ENCODE data around the gene FTL. TPM values are rescaled to one million over a fixed set of nuclear protein-coding genes. Genes with fewer than 3 reads are reported as not detected.
A peak's percentile ranks its signal among the peaks of the same experiment; 100 is the strongest.

The FTL gene
- total and polyA plus RNA-seq, 3 experiments from 2014 or later = 1,478 to 4,521 (median 1,489) TPM

- Histone ChIP-seq H3K4me1 (ENCODE audit: insufficient read depth, low read length) (peaks cover 30% of the 10 kb centered on the region), H3K36me3 (ENCODE audit: insufficient read depth, low read length) (peaks cover 16% of the 10 kb centered on the region), H3K9me3 (ENCODE audit: low read length) (no peaks in the 10 kb centered on the region), H3K27me3 (ENCODE audit: insufficient read depth, low read length, poor library complexity, severe bottlenecking) (no peaks in the 10 kb centered on the region), H3K4me3 (ENCODE audit: low read length) (no peak overlapping the region), H3K27ac (ENCODE audit: low read depth, low read length) (no peak overlapping the region)
- no peak for DNase-seq
- H3K9me3 Mint-ChIP-seq = no peaks in the 10 kb centered on the region
- peak overlapping the region in 3 of 8 donors; percentile 35 to 46 (median 43) for H3K27ac Mint-ChIP-seq
- H3K4me3 Mint-ChIP-seq = peak overlapping the region in 1 of 7 donors; percentile 77
- ChIA-PET POLR2A (interaction anchor here (0.8 to 1.3 kb wide), 6 partner anchors 11 to 173 kb away, joined by 3 to 6 read pairs (median 4); partner anchors contain the start of genes DHDH, GYS1, NUCB1 and RUVBL2), CTCF (interaction anchor here (1.1 to 5.2 kb wide), 5 partner anchors 8 to 173 kb away, joined by 3 to 40 read pairs (median 16); partner anchors contain the start of genes GYS1 and RUVBL2)
- peaks cover 41 to 56% (median 48%) of the 10 kb centered on the region in 3 donors for H3K4me1 Mint-ChIP-seq
- H3K36me3 Mint-ChIP-seq = peaks cover 5 to 66% (median 7%) of the 10 kb centered on the region in 3 donors
- peaks cover 0 to 8% of the 10 kb centered on the region in 2 donors for H3K27me3 Mint-ChIP-seq
Observed at GRCh38 chr19:48968179-48968661, 3.1 kb downstream of the FTL start.

- Histone ChIP-seq H3K27me3 (ENCODE audit: insufficient read depth, low read length, poor library complexity, severe bottlenecking) (no peaks in the 10 kb centered on the region), H3K9me3 (ENCODE audit: low read length) (no peaks in the 10 kb centered on the region), H3K36me3 (ENCODE audit: insufficient read depth, low read length) (peaks cover 17% of the 10 kb centered on the region), H3K27ac (ENCODE audit: low read depth, low read length) (no peak overlapping the region), H3K4me1 (ENCODE audit: insufficient read depth, low read length) (peaks cover 24% of the 10 kb centered on the region), H3K4me3 (ENCODE audit: low read length) (no peak overlapping the region)
- H3K4me3 Mint-ChIP-seq = no peak overlapping the region
- CTCF ChIA-PET = interaction anchor here (5.2 kb wide), 1 partner anchor 124 kb away, joined by 40 read pairs; no protein-coding TSS in a partner anchor
- no peak overlapping the region for H3K27ac Mint-ChIP-seq
- POLR2A ChIA-PET = no interaction called here
- H3K4me1 Mint-ChIP-seq = peaks cover 36 to 50% (median 43%) of the 10 kb centered on the region in 3 donors
- peaks cover 0 to 8% of the 10 kb centered on the region in 2 donors for H3K27me3 Mint-ChIP-seq
- peaks cover 5 to 69% (median 7%) of the 10 kb centered on the region in 3 donors for H3K36me3 Mint-ChIP-seq
- no peak for DNase-seq
- no peaks in the 10 kb centered on the region for H3K9me3 Mint-ChIP-seq
Observed at GRCh38 chr19:48968813-48969218, 3.7 kb downstream of the FTL start.

DNA sequence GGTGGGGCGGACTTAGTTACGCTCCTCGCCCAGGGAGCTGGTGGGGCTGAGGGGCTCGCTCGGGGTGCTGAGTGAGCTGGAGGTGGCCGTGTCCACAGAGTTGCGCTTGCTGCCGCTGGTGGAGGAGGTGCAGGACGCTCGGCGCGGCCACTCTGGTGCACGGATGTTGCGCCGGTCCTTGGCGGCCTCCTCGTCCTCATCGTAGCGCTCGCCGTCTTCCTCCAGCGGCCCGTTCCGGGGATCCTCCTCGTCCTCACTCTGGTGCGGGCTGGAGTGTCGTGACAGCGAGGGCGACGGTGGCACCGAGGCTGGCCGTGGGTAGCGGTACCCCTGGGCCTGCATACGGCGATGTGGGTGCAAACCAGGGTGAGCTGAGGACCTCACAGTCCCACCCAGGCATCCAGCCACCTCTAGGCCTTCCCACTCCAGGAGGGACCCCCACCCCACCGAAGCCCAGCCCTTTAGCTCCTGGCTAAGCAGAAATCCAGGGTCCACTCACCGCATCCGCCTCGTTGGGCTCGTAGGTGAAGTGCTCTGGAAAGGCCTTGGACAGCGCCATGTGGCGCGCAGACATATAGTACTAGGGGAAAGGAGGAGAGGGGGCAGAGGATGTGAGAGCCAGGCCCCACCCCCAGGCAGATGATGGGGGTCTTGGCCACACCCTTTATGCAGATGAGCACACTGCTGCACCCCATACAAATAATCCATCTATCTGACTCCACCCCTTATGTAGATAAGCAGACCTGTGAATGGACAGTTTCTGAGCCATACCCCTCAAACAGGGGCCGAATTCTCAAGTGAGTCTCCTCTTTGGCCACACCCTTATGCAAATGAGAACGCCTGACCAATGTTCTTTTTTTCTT is 4.4 kb downstream of the FTL start:
- Histone ChIP-seq H3K27ac (ENCODE audit: low read depth, low read length) (no peak overlapping the region), H3K9me3 (ENCODE audit: low read length) (no peaks in the 10 kb centered on the region), H3K4me3 (ENCODE audit: low read length) (no peak overlapping the region), H3K36me3 (ENCODE audit: insufficient read depth, low read length) (peaks cover 20% of the 10 kb centered on the region), H3K27me3 (ENCODE audit: insufficient read depth, low read length, poor library complexity, severe bottlenecking) (no peaks in the 10 kb centered on the region), H3K4me1 (ENCODE audit: insufficient read depth, low read length) (peaks cover 17% of the 10 kb centered on the region)
- Mint-ChIP-seq H3K4me1 (peaks cover 29 to 43% (median 37%) of the 10 kb centered on the region in 3 donors), H3K27ac (peak overlapping the region in 2 of 8 donors; percentile 18 to 24), H3K9me3 (no peaks in the 10 kb centered on the region), H3K27me3 (peaks cover 0 to 8% of the 10 kb centered on the region in 2 donors), H3K4me3 (peak overlapping the region in 2 of 7 donors; percentile 16 to 27), H3K36me3 (peaks cover 5 to 76% (median 7%) of the 10 kb centered on the region in 3 donors)
- CTCF ChIA-PET = interaction anchor here (1.0 to 5.2 kb wide), 12 partner anchors 11 to 323 kb away, joined by 3 to 40 read pairs (median 5); partner anchors contain the start of genes CA11, DHDH, GYS1 and RUVBL2
- POLR2A ChIA-PET = no interaction called here
- no peak for DNase-seq

- POLR2A ChIA-PET = interaction anchor here (0.6 to 1.6 kb wide), 5 partner anchors 10 to 205 kb away, joined by 3 to 9 read pairs (median 4); partner anchors contain the start of gene NUCB1
- H3K4me1 ChIP-seq (ENCODE audit: insufficient read depth, low read length) = peaks cover 14% of the 10 kb centered on the region
- Mint-ChIP-seq H3K27ac (peak overlapping the region in 2 of 8 donors; percentile 24 to 25), H3K4me3 (peak overlapping the region in 1 of 7 donors; percentile 16), H3K4me1 (peaks cover 23 to 36% (median 30%) of the 10 kb centered on the region in 3 donors), H3K36me3 (peaks cover 5 to 75% (median 7%) of the 10 kb centered on the region in 3 donors), H3K9me3 (no peaks in the 10 kb centered on the region), H3K27me3 (peaks cover 0 to 8% of the 10 kb centered on the region in 2 donors)
- CTCF ChIA-PET = interaction anchor here (0.6 to 5.2 kb wide), 34 partner anchors 8 to 324 kb away, joined by 3 to 40 read pairs (median 4); partner anchors contain the start of genes BAX, CA11, DHDH and GYS1
- no peaks in the 10 kb centered on the region for H3K9me3 ChIP-seq (ENCODE audit: low read length)
- H3K4me3 ChIP-seq (ENCODE audit: low read length) = no peak overlapping the region
- no peaks in the 10 kb centered on the region for H3K27me3 ChIP-seq (ENCODE audit: insufficient read depth, low read length, poor library complexity, severe bottlenecking)
- no peak overlapping the region for H3K27ac ChIP-seq (ENCODE audit: low read depth, low read length)
- DNase-seq = no peak
- peaks cover 20% of the 10 kb centered on the region for H3K36me3 ChIP-seq (ENCODE audit: insufficient read depth, low read length)
Observed at GRCh38 chr19:48970139-48970766, 5.1 kb downstream of the FTL start.

GRCh38 chr19:48970923-48971395 is 5.8 kb downstream of the FTL start:
- POLR2A ChIA-PET = interaction anchor here (0.6 to 1.6 kb wide), 5 partner anchors 11 to 204 kb away, joined by 3 to 9 read pairs (median 4); partner anchors contain the start of gene NUCB1
- Histone ChIP-seq H3K4me3 (ENCODE audit: low read length) (no peak overlapping the region), H3K36me3 (ENCODE audit: insufficient read depth, low read length) (peaks cover 20% of the 10 kb centered on the region), H3K4me1 (ENCODE audit: insufficient read depth, low read length) (peaks cover 12% of the 10 kb centered on the region), H3K9me3 (ENCODE audit: low read length) (no peaks in the 10 kb centered on the region), H3K27me3 (ENCODE audit: insufficient read depth, low read length, poor library complexity, severe bottlenecking) (no peaks in the 10 kb centered on the region), H3K27ac (ENCODE audit: low read depth, low read length) (no peak overlapping the region)
- CTCF ChIA-PET = interaction anchor here (0.6 to 5.2 kb wide), 34 partner anchors 8 to 325 kb away, joined by 3 to 40 read pairs (median 4); partner anchors contain the start of genes BAX, CA11, DHDH and GYS1
- Mint-ChIP-seq H3K4me1 (peaks cover 16 to 29% (median 23%) of the 10 kb centered on the region in 3 donors), H3K4me3 (no peak overlapping the region), H3K36me3 (peaks cover 5 to 70% (median 7%) of the 10 kb centered on the region in 3 donors), H3K27me3 (peaks cover 0 to 1% of the 10 kb centered on the region in 2 donors), H3K27ac (peak overlapping the region in 4 of 8 donors; percentile 13 to 56 (median 21)), H3K9me3 (no peaks in the 10 kb centered on the region)
- peak; percentile 59 to 84 (median 72) for DNase-seq

- H3K4me1 Mint-ChIP-seq = peaks cover under 1 to 6% (median under 1%) of the 10 kb centered on the region in 3 donors
- CTCF ChIA-PET = interaction anchor here (0.8 to 3.0 kb wide), 4 partner anchors 9 to 188 kb away, joined by 3 to 25 read pairs (median 5); partner anchors contain the start of genes GYS1 and RUVBL2
Observed at GRCh38 chr19:48975947-48976847, 11.1 kb downstream of the FTL start.

More at GRCh38 chr19:48975947-48976847, 11.1 kb downstream of the FTL start:
- no peak overlapping the region for H3K4me3 Mint-ChIP-seq
- no peaks in the 10 kb centered on the region for H3K27me3 Mint-ChIP-seq
- peak overlapping the region in 1 of 8 donors; percentile 39 for H3K27ac Mint-ChIP-seq
- H3K9me3 Mint-ChIP-seq = no peaks in the 10 kb centered on the region
- Histone ChIP-seq H3K9me3 (ENCODE audit: low read length) (no peaks in the 10 kb centered on the region), H3K4me1 (ENCODE audit: insufficient read depth, low read length) (no peaks in the 10 kb centered on the region), H3K36me3 (ENCODE audit: insufficient read depth, low read length) (peaks cover 5% of the 10 kb centered on the region), H3K27ac (ENCODE audit: low read depth, low read length) (no peak overlapping the region), H3K4me3 (ENCODE audit: low read length) (no peak overlapping the region), H3K27me3 (ENCODE audit: insufficient read depth, low read length, poor library complexity, severe bottlenecking) (no peaks in the 10 kb centered on the region)
- peak in 2 of 5 donors; percentile 34 to 51 for DNase-seq
- H3K36me3 Mint-ChIP-seq = peaks cover 0 to 44% (median 4%) of the 10 kb centered on the region in 3 donors
- POLR2A ChIA-PET = interaction anchor here (0.9 to 1.7 kb wide), 3 partner anchors 10 to 98 kb away, joined by 3 to 8 read pairs (median 5); partner anchors contain the start of gene RUVBL2

Data from CD8-positive, alpha-beta memory T cell (primary cell).